ENCODE results near the gene RFFL. TPM values are rescaled to one million over a fixed set of nuclear protein-coding genes. Genes with fewer than 3 reads are reported as not detected.

The RFFL gene
- total and polyA plus RNA-seq, 9 of the 15 experiments (the other 6 are each of a cell fraction or from before 2014, with no cell fraction given) = 3.4 to 18.1 (median 12.8) TPM

- no peak for TF ChIP-seq CHCHD3 (CRISPR knock-in tag; IDR thresholded peaks at IDR 0.05)
Observed at GRCh38 chr17:35074711-35075707, 11.5 kb upstream of the RFFL start (continued).

GRCh38 chr17:35073991-35074627 is 10.6 kb upstream of the RFFL start:
- no peak overlapping the region for H2AFZ ChIP-seq (ENCODE audit: low read depth, low read length)
- peaks cover 15% of the 10 kb centered on the region; the same call in 2 of the 3 replicates for H3K79me2 ChIP-seq (ENCODE audit: control insufficient read depth, insufficient read depth, low read length)
- in situ Hi-C loops (cut with MboI) (no loop called here), intact Hi-C loops (cut with micrococcal nuclease) (no loop called here)
- FAIRE-seq (no peak), DNase-seq (ENCODE audit: extremely low read depth in 1 of 4, low spot score in 3 of 4) (no peak), ATAC-seq (peak; percentile 32)
- no peak overlapping the region for H3K9ac ChIP-seq (ENCODE audit: insufficient read depth in 1 of 2, low read depth in 2 of 2, low read length in 2 of 2)
- no peak overlapping the region for H3K4me3 ChIP-seq
- H3K27me3 ChIP-seq (ENCODE audit: control insufficient read depth in 2 of 2, insufficient read depth in 2 of 2, low read length in 2 of 2) = no peaks in the 10 kb centered on the region
- peak; percentile 43; the same call in 1 of the 2 replicates for TF ChIP-seq TEAD4 (IDR thresholded peaks at IDR 0.05; ENCODE audit: low read length)
- TF ChIP-seq TEAD4 (CRISPR knock-in tag; IDR thresholded peaks at IDR 0.05; ENCODE audit: borderline replicate concordance) = no peak
- TF ChIP-seq ELF4 (CRISPR knock-in tag; IDR thresholded peaks at IDR 0.05) = no peak
- TF ChIP-seq RCOR1 (IDR thresholded peaks at IDR 0.05; ENCODE audit: borderline replicate concordance in 1 of 2, low read depth in 2 of 2, low read length in 2 of 2) = peak in 1 of 2 experiments; percentile 67; a peak in 2 of 4 replicates
- TF ChIP-seq TCF15 (CRISPR knock-in tag; IDR thresholded peaks at IDR 0.05) = no peak
- 0 out of 2 replicates have a peak, but pooled peaks have one; percentile 27 for TF ChIP-seq HMBOX1 (IDR thresholded peaks at IDR 0.05)
- no peak for TF ChIP-seq ARHGAP35 (IDR thresholded peaks at IDR 0.05; ENCODE audit: partially characterized antibody)
- TF ChIP-seq PKNOX1 (IDR thresholded peaks at IDR 0.05) = peak; percentile 17; the same call in 1 of the 2 replicates
- TF ChIP-seq NFIC (IDR thresholded peaks at IDR 0.05) = no peak
- no peak for TF ChIP-seq RNF219 (CRISPR knock-in tag; IDR thresholded peaks at IDR 0.05)
- peak; percentile 85; the same call in 1 of the 2 replicates for TF ChIP-seq ESRRA (IDR thresholded peaks at IDR 0.05; ENCODE audit: borderline replicate concordance, low read depth)
- no peak for TF ChIP-seq LARP7 (IDR thresholded peaks at IDR 0.05)
- no peaks in the 10 kb centered on the region for H3K36me3 ChIP-seq (ENCODE audit: control insufficient read depth, insufficient read depth, low read length)
- H3K4me1 ChIP-seq (replicated peaks in 1 of 2; ENCODE audit: control insufficient read depth in 2 of 2, insufficient read depth in 2 of 2, low read length in 2 of 2) = peaks cover 0 to 8% of the 10 kb centered on the region in 2 experiments; a peak in 2 of 5 replicates
- 10% methylated on average over 5 of the region's 5 CpGs for WGBS (ENCODE audit: insufficient coverage, low coverage, missing lambda C conversion rate)
- BruUV-seq (replicated peaks) = no TSS peak
- H4K20me1 ChIP-seq (replicated peaks; ENCODE audit: control insufficient read depth, insufficient read depth, low read length) = peaks cover 8% of the 10 kb centered on the region; the same call in 1 of the 2 replicates
- POLR2A ChIA-PET = interaction anchor here (0.6 to 2.3 kb wide), 3 partner anchors 10 to 31 kb away, joined by 3 to 16 read pairs (median 3); partner anchors contain the start of gene RFFL
- H3K9me1 ChIP-seq (ENCODE audit: control insufficient read depth, insufficient read depth, low read length) = no peaks in the 10 kb centered on the region
- no peak overlapping the region for H3K27ac ChIP-seq (ENCODE audit: extremely low read depth, low read depth, low read length)
- H3K4me2 ChIP-seq (ENCODE audit: insufficient read depth, low read length) = no peak overlapping the region
- CTCF ChIA-PET (ENCODE audit: low intra/inter-chr PET ratio) = no interaction called here
- no peaks in the 10 kb centered on the region for H3K9me3 ChIP-seq (replicated peaks; ENCODE audit: control insufficient read depth, insufficient read depth, low read depth, low read length)

All from K562 (cell line).